Astrocyte (in vitro differentiated cells and primary cell): ENCODE measurements around the gene RFX4.

Experiments used
- CTCF ChIP-seq: IDR thresholded peaks from 2 replicates; pipeline ENCODE4 v1.5.1; 2011; ENCODE audit warnings: low read depth, mild to moderate bottlenecking, inconsistent platforms, low read length, moderate library complexity; ENCODE audit not compliant: insufficient read depth
- EZH2 ChIP-seq: IDR thresholded peaks from 2 replicates; pipeline ENCODE4 v1.6.1; 2012; ENCODE audit warnings: mild to moderate bottlenecking, low read length, inconsistent platforms; ENCODE audit not compliant: insufficient read depth

GRCh38 chr12:106586278-106586802, 3.5 kb downstream of the RFX4 start:
- TF ChIP-seq CTCF (no peak), EZH2 (peak; percentile 33)
